Endodermal cell (in vitro differentiated cells): ENCODE measurements around the gene MTMR12. TPM values are rescaled to one million over a fixed set of nuclear protein-coding genes. Genes with fewer than 3 reads are reported as not detected.

Experiments
- DNase-seq: peaks from one replicate; pipeline ENCODE4 v3.0.0-alpha.2; 2017
- H3K27ac ChIP-seq: 2 replicates; pipeline ENCODE4 v1.5.1; 2013; ENCODE audit warnings: mild to moderate bottlenecking, low read depth, low read length, moderate library complexity
- H3K27me3 ChIP-seq: 2 replicates; pipeline ENCODE4 v1.6.1; 2013; ENCODE audit warnings: mild to moderate bottlenecking, low read length, moderate library complexity; ENCODE audit not compliant: insufficient read depth, control insufficient read depth, poor library complexity, severe bottlenecking
- H3K36me3 ChIP-seq: 2 replicates; pipeline ENCODE4 v1.7.0; 2013; ENCODE audit warnings: mild to moderate bottlenecking, low read length, moderate library complexity; ENCODE audit not compliant: control insufficient read depth, insufficient read depth
- H3K4me1 ChIP-seq: one replicate; pipeline ENCODE4 v1.7.0; 2013; ENCODE audit warnings: low read length; ENCODE audit not compliant: control insufficient read depth, insufficient read depth
- H3K4me3 ChIP-seq: 2 replicates; pipeline ENCODE4 v1.5.1; 2013; ENCODE audit warnings: mild to moderate bottlenecking, low read length, moderate library complexity
- H3K9ac ChIP-seq: 2 replicates; pipeline ENCODE4 v1.6.1; 2013; ENCODE audit warnings: mild to moderate bottlenecking, low read length, moderate library complexity; ENCODE audit not compliant: poor library complexity, severe bottlenecking; ENCODE audit errors: extremely low read depth
- H3K9me3 ChIP-seq: 2 replicates; pipeline ENCODE4 v1.6.1; 2013; ENCODE audit warnings: mild to moderate bottlenecking, low read length, moderate library complexity; ENCODE audit not compliant: control insufficient read depth
- H3K27ac Mint-ChIP-seq: 2 replicates; pipeline ENCODE4 v1.8.0; 2020; ENCODE audit warnings: mixed read lengths
- H3K27me3 Mint-ChIP-seq: 2 replicates; pipeline ENCODE4 v1.8.0; 2021; ENCODE audit warnings: mild to moderate bottlenecking, mixed read lengths; ENCODE audit not compliant: insufficient read depth
- H3K36me3 Mint-ChIP-seq: 2 replicates; pipeline ENCODE4 v1.8.0; 2020; ENCODE audit warnings: low read depth, mixed read lengths
- H3K4me1 Mint-ChIP-seq: 2 replicates; pipeline ENCODE4 v1.8.0; 2020; ENCODE audit warnings: mixed read lengths
- H3K4me3 Mint-ChIP-seq: 2 replicates; pipeline ENCODE4 v1.8.0; 2020; ENCODE audit warnings: mild to moderate bottlenecking, moderate library complexity, mixed read lengths
- H3K9me3 Mint-ChIP-seq: 2 replicates; pipeline ENCODE4 v1.8.0; 2020; ENCODE audit warnings: mild to moderate bottlenecking, mixed read lengths
- CTCF ChIP-seq: fragments of 200-600 bp; sonication (generic); conservative IDR thresholded peaks from 2 replicates; pipeline ENCODE4 v1.5.0; 2021; ENCODE audit warnings: antibody characterized with exemption, mild to moderate bottlenecking
- WGBS, 2 experiments: methylation state at CpG; one replicate each; pipeline versions ENCODE4 v1.1.5 to v1.1.7; 2013; ENCODE audit warnings: missing lambda C conversion rate in 2 of 2, mixed read lengths in 1 of 2; ENCODE audit not compliant: insufficient coverage in 1 of 2, insufficient read length in 1 of 2; 5-methylcytosine and 5-hydroxymethylcytosine counted together
- total RNA-seq, 2 donors: library from RNA; stranded (reverse); fragmentation: NEBNext Ultra II Directional in 1 of 2; extraction: Animal tissue kit (Norgen Biotek cat#: 25700) in 1 of 2; gene quantifications; 2 replicates in 1 of 2; 3 replicates in 1 of 2; pipeline ENCODE4 v1.2.1, GENCODE V29; 2021

MTMR12 gene
- total RNA-seq, 2 donors from 2014 or later, result 32.7 to 33.3 TPM

DNA sequence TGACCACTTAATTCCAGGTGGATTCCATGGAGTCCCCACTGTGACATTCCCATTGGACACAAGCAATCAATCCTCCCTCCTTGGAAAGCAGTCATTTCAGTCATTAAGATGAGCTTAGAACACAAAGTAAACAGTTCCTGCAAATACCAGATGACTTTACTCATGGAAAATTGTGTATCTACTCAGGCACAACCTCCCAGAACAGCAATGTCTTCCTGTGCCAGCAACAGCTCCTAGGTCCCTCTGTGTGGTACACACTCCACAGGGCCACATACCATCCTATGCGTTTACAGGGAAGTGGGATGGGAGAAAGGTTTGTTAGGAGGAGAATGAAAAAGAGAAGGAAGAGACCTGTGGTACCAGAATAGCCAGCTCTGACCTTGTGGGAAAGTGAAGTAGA is 53.7 kb downstream of the MTMR12 start:
- DNase-seq, result no peak
- no peaks in the 10 kb centered on the region for H3K9me3 Mint-ChIP-seq
- peaks cover 81% of the 10 kb centered on the region for H3K36me3 Mint-ChIP-seq
- no peaks in the 10 kb centered on the region for H3K4me1 ChIP-seq
- H3K36me3 ChIP-seq, result peaks cover 75% of the 10 kb centered on the region
- H3K4me3 Mint-ChIP-seq, result no peak overlapping the region
- no peak overlapping the region for H3K4me3 ChIP-seq
- H3K9me3 ChIP-seq, result no peaks in the 10 kb centered on the region
- H3K4me1 Mint-ChIP-seq, result peaks cover 7% of the 10 kb centered on the region
- no peak for TF ChIP-seq CTCF
- 100% methylated on average over 1 of the region's 1 CpG for WGBS, 2 experiments
- H3K27me3 ChIP-seq, result no peaks in the 10 kb centered on the region
- no peaks in the 10 kb centered on the region for H3K27me3 Mint-ChIP-seq
- H3K9ac ChIP-seq, result no peak overlapping the region
- no peak overlapping the region for H3K27ac ChIP-seq
- H3K27ac Mint-ChIP-seq, result no peak overlapping the region

GRCh38 chr5:32258424-32258823 is 54.3 kb downstream of the MTMR12 start:
- 96 to 100% methylated on average over 3 of the region's 3 CpGs for WGBS, 2 experiments
- no peaks in the 10 kb centered on the region for H3K27me3 Mint-ChIP-seq
- peaks cover 3% of the 10 kb centered on the region for H3K9me3 Mint-ChIP-seq
- peaks cover 75% of the 10 kb centered on the region for H3K36me3 ChIP-seq
- no peak overlapping the region for H3K9ac ChIP-seq
- H3K27ac Mint-ChIP-seq, result no peak overlapping the region
- H3K9me3 ChIP-seq, result peaks cover 3% of the 10 kb centered on the region
- no peaks in the 10 kb centered on the region for H3K4me1 ChIP-seq
- H3K27me3 ChIP-seq, result no peaks in the 10 kb centered on the region
- no peak overlapping the region for H3K4me3 Mint-ChIP-seq
- H3K36me3 Mint-ChIP-seq, result peaks cover 81% of the 10 kb centered on the region
- no peak for DNase-seq
- TF ChIP-seq CTCF, result no peak
- peaks cover 7% of the 10 kb centered on the region for H3K4me1 Mint-ChIP-seq
- no peak overlapping the region for H3K27ac ChIP-seq
- no peak overlapping the region for H3K4me3 ChIP-seq

- TF ChIP-seq CTCF, result no peak
- no peak for DNase-seq
- no peak overlapping the region for H3K27ac Mint-ChIP-seq
- Histone ChIP-seq H3K4me3 (no peak overlapping the region), H3K36me3 (peaks cover 79% of the 10 kb centered on the region), H3K4me1 (no peaks in the 10 kb centered on the region), H3K27ac (no peak overlapping the region), H3K27me3 (no peaks in the 10 kb centered on the region), H3K9ac (no peak overlapping the region), H3K9me3 (peaks cover 16% of the 10 kb centered on the region)
- H3K9me3 Mint-ChIP-seq, result peaks cover 3% of the 10 kb centered on the region
- H3K4me1 Mint-ChIP-seq, result peaks cover 3% of the 10 kb centered on the region
- H3K4me3 Mint-ChIP-seq, result no peak overlapping the region
- WGBS, 2 experiments, result 95 to 100% methylated on average over 2 of the region's 2 CpGs
- H3K27me3 Mint-ChIP-seq, result no peaks in the 10 kb centered on the region
- peaks cover 81% of the 10 kb centered on the region for H3K36me3 Mint-ChIP-seq
These were observed 57.2 kb downstream of the MTMR12 start for GRCh38 chr5:32255540-32255900.
